ENCODE data around the gene C4B. TPM values are rescaled to one million over a fixed set of nuclear protein-coding genes. Genes with fewer than 3 reads are reported as not detected.
"Not testable (repeated sequence)": the region's sequence is repeated elsewhere in the genome, so short reads cannot be mapped to it uniquely, and the experiment has no call there.

C4B gene
- total and polyA plus RNA-seq, 2 donors = 4.7 to 142 TPM

GRCh38 chr6:32004393-32004792 lies 10.2 kb upstream of the C4B start:
- not testable (repeated sequence) for H3K4me1 ChIP-seq (ENCODE audit: insufficient read depth); H3K4me3 ChIP-seq (ENCODE audit: low read depth, low read length); H3K36me3 ChIP-seq (ENCODE audit: insufficient read depth); DNase-seq (ENCODE audit: extremely low spot score); H3K27ac ChIP-seq (ENCODE audit: low read depth)
- 70% methylated on average over 3 of the region's 4 CpGs for WGBS

GRCh38 chr6:32004864-32005537 lies 9.6 kb upstream of the C4B start:
- not testable (repeated sequence) for H3K4me1 ChIP-seq (ENCODE audit: insufficient read depth); H3K36me3 ChIP-seq (ENCODE audit: insufficient read depth); DNase-seq (ENCODE audit: extremely low spot score); H3K27ac ChIP-seq (ENCODE audit: low read depth); H3K4me3 ChIP-seq (ENCODE audit: low read depth, low read length)
- WGBS = 73% methylated on average over 9 of the region's 13 CpGs

DNA sequence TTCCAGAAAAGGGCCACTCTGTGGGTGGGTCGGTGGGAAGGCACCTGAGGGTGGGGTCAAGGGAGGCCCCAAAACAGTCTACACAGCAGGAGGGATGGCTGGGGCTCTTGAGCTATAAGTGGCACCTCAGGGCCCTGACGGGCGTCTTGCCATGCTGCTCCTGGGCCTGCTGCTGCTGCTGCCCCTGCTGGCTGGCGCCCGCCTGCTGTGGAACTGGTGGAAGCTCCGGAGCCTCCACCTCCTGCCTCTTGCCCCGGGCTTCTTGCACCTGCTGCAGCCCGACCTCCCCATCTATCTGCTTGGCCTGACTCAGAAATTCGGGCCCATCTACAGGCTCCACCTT lies 9.1 kb upstream of the C4B start:
- not testable (repeated sequence) for H3K4me1 ChIP-seq (ENCODE audit: insufficient read depth); H3K36me3 ChIP-seq (ENCODE audit: insufficient read depth); DNase-seq (ENCODE audit: extremely low spot score); H3K27ac ChIP-seq (ENCODE audit: low read depth); H3K4me3 ChIP-seq (ENCODE audit: low read depth, low read length)
- 82% methylated on average over 9 of the region's 9 CpGs for WGBS

DNA sequence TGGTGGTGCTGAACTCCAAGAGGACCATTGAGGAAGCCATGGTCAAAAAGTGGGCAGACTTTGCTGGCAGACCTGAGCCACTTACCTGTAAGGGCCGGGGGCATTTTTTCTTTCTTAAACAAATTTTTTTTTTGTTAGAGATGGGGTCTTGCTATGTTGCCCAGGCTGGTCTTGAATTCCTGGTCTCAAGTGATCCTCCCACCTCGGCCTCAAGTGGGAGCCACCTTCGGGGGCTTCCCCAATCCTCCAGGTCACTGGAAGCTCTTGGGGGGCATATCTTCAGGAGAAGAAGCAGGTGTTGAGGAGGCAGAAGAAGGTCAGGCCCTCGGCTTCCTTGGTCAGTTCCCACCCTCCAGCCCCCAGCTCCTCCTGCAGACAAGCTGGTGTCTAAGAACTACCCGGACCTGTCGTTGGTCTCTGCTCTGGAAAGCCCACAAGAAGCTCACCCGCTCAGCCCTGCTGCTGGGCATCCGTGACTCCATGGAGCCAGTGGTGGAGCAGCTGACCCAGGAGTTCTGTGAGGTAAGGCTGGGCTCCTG lies 8.5 kb upstream of the C4B start:
- WGBS = 78% methylated on average over 8 of the region's 8 CpGs
- H3K4me3 ChIP-seq (ENCODE audit: low read depth, low read length); H3K27ac ChIP-seq (ENCODE audit: low read depth); H3K4me1 ChIP-seq (ENCODE audit: insufficient read depth); DNase-seq (ENCODE audit: extremely low spot score); H3K36me3 ChIP-seq (ENCODE audit: insufficient read depth): not testable (repeated sequence)

GRCh38 chr6:32007086-32007485 lies 7.5 kb upstream of the C4B start:
- not testable (repeated sequence) for H3K4me3 ChIP-seq (ENCODE audit: low read depth, low read length); H3K27ac ChIP-seq (ENCODE audit: low read depth); H3K36me3 ChIP-seq (ENCODE audit: insufficient read depth); H3K4me1 ChIP-seq (ENCODE audit: insufficient read depth); DNase-seq (ENCODE audit: extremely low spot score)
- WGBS = 80% methylated on average over 12 of the region's 12 CpGs

DNA sequence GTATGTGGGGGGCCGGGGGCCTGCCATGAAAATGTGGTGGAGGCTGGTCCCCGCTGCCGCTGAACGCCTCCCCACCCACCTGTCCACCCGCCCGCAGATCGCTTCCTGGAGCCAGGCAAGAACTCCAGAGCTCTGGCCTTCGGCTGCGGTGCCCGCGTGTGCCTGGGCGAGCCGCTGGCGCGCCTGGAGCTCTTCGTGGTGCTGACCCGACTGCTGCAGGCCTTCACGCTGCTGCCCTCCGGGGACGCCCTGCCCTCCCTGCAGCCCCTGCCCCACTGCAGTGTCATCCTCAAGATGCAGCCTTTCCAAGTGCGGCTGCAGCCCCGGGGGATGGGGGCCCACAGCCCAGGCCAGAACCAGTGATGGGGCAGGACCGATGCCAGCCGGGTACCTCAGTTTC lies 6.6 kb upstream of the C4B start:
- not testable (repeated sequence) for H3K4me3 ChIP-seq (ENCODE audit: low read depth, low read length); H3K36me3 ChIP-seq (ENCODE audit: insufficient read depth); H3K4me1 ChIP-seq (ENCODE audit: insufficient read depth); DNase-seq (ENCODE audit: extremely low spot score); H3K27ac ChIP-seq (ENCODE audit: low read depth)
- WGBS = no CpG with 5 or more reads among the region's 24 CpGs

GRCh38 chr6:32008616-32009015 lies 6.0 kb upstream of the C4B start:
- H3K27ac ChIP-seq (ENCODE audit: low read depth); H3K4me1 ChIP-seq (ENCODE audit: insufficient read depth); H3K4me3 ChIP-seq (ENCODE audit: low read depth, low read length); DNase-seq (ENCODE audit: extremely low spot score); H3K36me3 ChIP-seq (ENCODE audit: insufficient read depth): not testable (repeated sequence)
- WGBS = 21% methylated on average over 8 of the region's 12 CpGs

- not testable (repeated sequence) for H3K4me3 ChIP-seq (ENCODE audit: low read depth, low read length); H3K36me3 ChIP-seq (ENCODE audit: insufficient read depth); H3K27ac ChIP-seq (ENCODE audit: low read depth); H3K4me1 ChIP-seq (ENCODE audit: insufficient read depth); DNase-seq (ENCODE audit: extremely low spot score)
- 72% methylated on average over 4 of the region's 12 CpGs for WGBS
These were observed 5.1 kb upstream of the C4B start for GRCh38 chr6:32009537-32009936.

DNA sequence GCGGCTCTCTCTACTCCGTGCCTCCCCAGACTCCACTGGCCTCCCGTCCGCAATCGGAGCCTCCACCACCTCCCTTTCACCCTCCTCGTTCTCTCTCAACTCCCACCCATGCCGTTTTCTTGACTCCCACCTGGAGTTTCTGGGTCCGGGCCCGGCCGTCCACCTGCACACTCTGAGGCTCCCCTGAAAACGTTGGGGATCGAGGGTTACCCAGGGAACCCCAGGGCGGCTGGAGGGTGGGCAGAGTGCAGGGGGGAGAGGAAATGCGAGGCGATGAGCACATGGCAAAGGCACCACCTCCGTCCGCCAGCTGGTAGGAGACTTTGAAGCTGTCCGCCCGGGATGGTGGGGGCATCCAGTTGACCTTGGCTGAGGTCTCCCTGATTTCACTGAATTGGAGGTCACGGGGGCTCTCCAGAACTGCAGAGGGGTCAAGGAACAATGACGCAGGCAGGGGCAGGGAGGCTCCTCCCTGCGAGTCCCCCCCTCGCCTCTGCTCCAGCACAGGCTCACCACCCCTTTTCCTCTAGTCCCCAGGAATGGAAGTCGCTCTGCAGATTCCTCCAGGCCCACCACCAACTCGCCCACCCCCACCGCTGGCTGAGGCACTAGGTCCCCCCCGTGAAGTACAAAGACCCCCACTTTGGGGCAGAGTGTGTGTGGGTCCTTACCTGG lies 3.6 kb upstream of the C4B start:
- H3K4me1 ChIP-seq (ENCODE audit: insufficient read depth); H3K27ac ChIP-seq (ENCODE audit: low read depth); DNase-seq (ENCODE audit: extremely low spot score); H3K36me3 ChIP-seq (ENCODE audit: insufficient read depth); H3K4me3 ChIP-seq (ENCODE audit: low read depth, low read length): not testable (repeated sequence)
- WGBS = 83% methylated on average over 16 of the region's 27 CpGs

GRCh38 chr6:32012941-32013617 lies 1.5 kb upstream of the C4B start:
- H3K4me1 ChIP-seq (ENCODE audit: insufficient read depth); H3K36me3 ChIP-seq (ENCODE audit: insufficient read depth); H3K27ac ChIP-seq (ENCODE audit: low read depth); H3K4me3 ChIP-seq (ENCODE audit: low read depth, low read length); DNase-seq (ENCODE audit: extremely low spot score): not testable (repeated sequence)
- WGBS = 85% methylated on average over 16 of the region's 17 CpGs

- not testable (repeated sequence) for H3K4me3 ChIP-seq (ENCODE audit: low read depth, low read length); H3K27ac ChIP-seq (ENCODE audit: low read depth)
- no CpG with 5 or more reads among the region's 5 CpGs for WGBS
These were observed 857 bp upstream of the C4B start for GRCh38 chr6:32013738-32014137.

GRCh38 chr6:32022100-32022499 lies 7.5 kb downstream of the C4B start:
- not testable (repeated sequence) for H3K27ac ChIP-seq (ENCODE audit: low read depth); H3K4me3 ChIP-seq (ENCODE audit: low read depth, low read length); DNase-seq (ENCODE audit: extremely low spot score); H3K36me3 ChIP-seq (ENCODE audit: insufficient read depth); H3K4me1 ChIP-seq (ENCODE audit: insufficient read depth)
- no CpG with 5 or more reads among the region's 10 CpGs for WGBS

More at GRCh38 chr6:32013738-32014137, 857 bp upstream of the C4B start:
- not testable (repeated sequence) for DNase-seq (ENCODE audit: extremely low spot score); H3K36me3 ChIP-seq (ENCODE audit: insufficient read depth); H3K4me1 ChIP-seq (ENCODE audit: insufficient read depth)

- WGBS = 81% methylated on average over 7 of the region's 10 CpGs
- not testable (repeated sequence) for H3K36me3 ChIP-seq (ENCODE audit: insufficient read depth); H3K4me3 ChIP-seq (ENCODE audit: low read depth, low read length); H3K27ac ChIP-seq (ENCODE audit: low read depth); H3K4me1 ChIP-seq (ENCODE audit: insufficient read depth); DNase-seq (ENCODE audit: extremely low spot score)
These were observed 14.0 kb downstream of the C4B start for GRCh38 chr6:32028631-32029030.

GRCh38 chr6:32029553-32029952 lies 15.0 kb downstream of the C4B start:
- not testable (repeated sequence) for H3K4me1 ChIP-seq (ENCODE audit: insufficient read depth); H3K27ac ChIP-seq (ENCODE audit: low read depth); H3K36me3 ChIP-seq (ENCODE audit: insufficient read depth); DNase-seq (ENCODE audit: extremely low spot score); H3K4me3 ChIP-seq (ENCODE audit: low read depth, low read length)
- 95% methylated on average over 8 of the region's 14 CpGs for WGBS
